ENCODE results near the gene RRP8.

Gene RRP8

GRCh38 chr11:6603287-6604080, at the start of gene RRP8, which contains the start of gene ILK:
TSS of gene RRP8 (minus strand) at chr11:6603616. CDS start at chr11:6603502, 114 bp downstream.
TSS of gene ILK (plus strand) at chr11:6603774. CDS start at chr11:6604272, 498 bp downstream.
- peaks cover 31% of the 10 kb centered on the region for H3K4me1 ChIP-seq
- peaks cover 51% of the 10 kb centered on the region for H3K36me3 ChIP-seq (replicated peaks)
- DNase-seq (ENCODE audit: low spot score in 2 of 2), result peak; percentile 88 to 92
- H3K9me3 ChIP-seq, result no peaks in the 10 kb centered on the region
- H3K4me3 ChIP-seq, result peak within 1 kb of the TSS; percentile 94
- H3K27me3 ChIP-seq (ENCODE audit: low read depth), result no peaks in the 10 kb centered on the region
- in situ Hi-C loops (cut with MboI; ENCODE audit: low sequenced_read_pairs), result no loop called here

GRCh38 chr11:6653097-6653496, 49.7 kb upstream of the RRP8 start:
- H3K27me3 ChIP-seq (ENCODE audit: low read depth), result peaks cover 9% of the 10 kb centered on the region
- no peak overlapping the region for H3K4me3 ChIP-seq
- no peaks in the 10 kb centered on the region for H3K9me3 ChIP-seq
- no peak for DNase-seq (ENCODE audit: low spot score in 2 of 2)
- H3K4me1 ChIP-seq, result no peaks in the 10 kb centered on the region
- H3K36me3 ChIP-seq (replicated peaks), result no peaks in the 10 kb centered on the region
- in situ Hi-C loops (cut with MboI; ENCODE audit: low sequenced_read_pairs), result no loop called here

GRCh38 chr11:6652182-6652581, 48.8 kb upstream of the RRP8 start:
- DNase-seq (ENCODE audit: low spot score in 2 of 2), result no peak
- Histone ChIP-seq H3K36me3 (replicated peaks) (no peaks in the 10 kb centered on the region), H3K27me3 (ENCODE audit: low read depth) (peaks cover 4% of the 10 kb centered on the region), H3K4me1 (no peaks in the 10 kb centered on the region), H3K9me3 (no peaks in the 10 kb centered on the region), H3K4me3 (no peak overlapping the region)
- in situ Hi-C loops (cut with MboI; ENCODE audit: low sequenced_read_pairs), result no loop called here

- peaks cover 4% of the 10 kb centered on the region for H3K27me3 ChIP-seq (ENCODE audit: low read depth)
- DNase-seq (ENCODE audit: low spot score in 2 of 2), result no peak
- in situ Hi-C loops (cut with MboI; ENCODE audit: low sequenced_read_pairs), result no loop called here
- H3K4me1 ChIP-seq, result no peaks in the 10 kb centered on the region
- no peaks in the 10 kb centered on the region for H3K9me3 ChIP-seq
- no peaks in the 10 kb centered on the region for H3K36me3 ChIP-seq (replicated peaks)
- H3K4me3 ChIP-seq, result no peak overlapping the region
Measured at GRCh38 chr11:6650980-6651379, 47.6 kb upstream of the RRP8 start.

- H3K27me3 ChIP-seq (ENCODE audit: low read depth), result peaks cover 4% of the 10 kb centered on the region; the same call in 1 of the 2 replicates
- no peaks in the 10 kb centered on the region for H3K9me3 ChIP-seq
- in situ Hi-C loops (cut with MboI; ENCODE audit: low sequenced_read_pairs), result no loop called here
- no peak overlapping the region for H3K4me3 ChIP-seq
- H3K36me3 ChIP-seq (replicated peaks), result no peaks in the 10 kb centered on the region
- no peaks in the 10 kb centered on the region for H3K4me1 ChIP-seq
- DNase-seq (ENCODE audit: low spot score in 2 of 2), result no peak
Measured at GRCh38 chr11:6650104-6650503, 46.7 kb upstream of the RRP8 start.

- Histone ChIP-seq H3K9me3 (no peaks in the 10 kb centered on the region), H3K36me3 (replicated peaks) (no peaks in the 10 kb centered on the region), H3K4me3 (no peak overlapping the region), H3K27me3 (ENCODE audit: low read depth) (peaks cover 4% of the 10 kb centered on the region; the same call in 1 of the 2 replicates), H3K4me1 (no peaks in the 10 kb centered on the region)
- no peak for DNase-seq (ENCODE audit: low spot score in 2 of 2)
- in situ Hi-C loops (cut with MboI; ENCODE audit: low sequenced_read_pairs), result no loop called here
Measured at GRCh38 chr11:6648501-6648900, 45.1 kb upstream of the RRP8 start.

- Histone ChIP-seq H3K4me3 (no peak overlapping the region), H3K4me1 (no peaks in the 10 kb centered on the region), H3K9me3 (no peaks in the 10 kb centered on the region), H3K27me3 (ENCODE audit: low read depth) (peaks cover 4% of the 10 kb centered on the region; the same call in 1 of the 2 replicates), H3K36me3 (replicated peaks) (no peaks in the 10 kb centered on the region)
- in situ Hi-C loops (cut with MboI; ENCODE audit: low sequenced_read_pairs), result no loop called here
- DNase-seq (ENCODE audit: low spot score in 2 of 2), result no peak
Measured at GRCh38 chr11:6647836-6648235, 44.4 kb upstream of the RRP8 start.

- in situ Hi-C loops (cut with MboI; ENCODE audit: low sequenced_read_pairs), result no loop called here
- Histone ChIP-seq H3K4me3 (no peak overlapping the region), H3K9me3 (no peaks in the 10 kb centered on the region)
Measured at GRCh38 chr11:6646918-6647679, 43.7 kb upstream of the RRP8 start.

GRCh38 chr11:6646576-6646917, 43.1 kb upstream of the RRP8 start:
- in situ Hi-C loops (cut with MboI; ENCODE audit: low sequenced_read_pairs), result no loop called here
- H3K27me3 ChIP-seq (ENCODE audit: low read depth), result no peaks in the 10 kb centered on the region
- H3K4me1 ChIP-seq, result no peaks in the 10 kb centered on the region
- DNase-seq (ENCODE audit: low spot score in 2 of 2), result no peak
- H3K9me3 ChIP-seq, result no peaks in the 10 kb centered on the region
- no peaks in the 10 kb centered on the region for H3K36me3 ChIP-seq (replicated peaks)
- H3K4me3 ChIP-seq, result no peak overlapping the region

More at GRCh38 chr11:6646918-6647679, 43.7 kb upstream of the RRP8 start:
- no peaks in the 10 kb centered on the region for H3K4me1 ChIP-seq
- DNase-seq (ENCODE audit: low spot score in 2 of 2), result no peak
- no peaks in the 10 kb centered on the region for H3K36me3 ChIP-seq (replicated peaks)
- peaks cover 4% of the 10 kb centered on the region; the same call in 1 of the 2 replicates for H3K27me3 ChIP-seq (ENCODE audit: low read depth)

- H3K4me3 ChIP-seq, result no peak overlapping the region
Measured at GRCh38 chr11:6646071-6646470, 42.7 kb upstream of the RRP8 start.

GRCh38 chr11:6642957-6643356, 39.5 kb upstream of the RRP8 start:
- H3K36me3 ChIP-seq (replicated peaks), result no peaks in the 10 kb centered on the region
- in situ Hi-C loops (cut with MboI; ENCODE audit: low sequenced_read_pairs), result no loop called here
- H3K4me1 ChIP-seq, result no peaks in the 10 kb centered on the region

More at GRCh38 chr11:6646071-6646470, 42.7 kb upstream of the RRP8 start:
- no peak for DNase-seq (ENCODE audit: low spot score in 2 of 2)
- in situ Hi-C loops (cut with MboI; ENCODE audit: low sequenced_read_pairs), result no loop called here
- Histone ChIP-seq H3K4me1 (no peaks in the 10 kb centered on the region), H3K27me3 (ENCODE audit: low read depth) (no peaks in the 10 kb centered on the region), H3K36me3 (replicated peaks) (no peaks in the 10 kb centered on the region), H3K9me3 (no peaks in the 10 kb centered on the region)

GRCh38 chr11:6640985-6641701, 37.7 kb upstream of the RRP8 start:
- Histone ChIP-seq H3K4me3 (no peak overlapping the region), H3K36me3 (replicated peaks) (no peaks in the 10 kb centered on the region), H3K27me3 (ENCODE audit: low read depth) (no peaks in the 10 kb centered on the region), H3K4me1 (no peaks in the 10 kb centered on the region), H3K9me3 (no peaks in the 10 kb centered on the region)
- no peak for DNase-seq (ENCODE audit: low spot score in 2 of 2)
- in situ Hi-C loops (cut with MboI; ENCODE audit: low sequenced_read_pairs), result no loop called here

More at GRCh38 chr11:6642957-6643356, 39.5 kb upstream of the RRP8 start:
- no peaks in the 10 kb centered on the region for H3K9me3 ChIP-seq
- H3K4me3 ChIP-seq, result no peak overlapping the region
- DNase-seq (ENCODE audit: low spot score in 2 of 2), result no peak
- no peaks in the 10 kb centered on the region for H3K27me3 ChIP-seq (ENCODE audit: low read depth)

- Histone ChIP-seq H3K4me3 (no peak overlapping the region), H3K36me3 (replicated peaks) (no peaks in the 10 kb centered on the region), H3K4me1 (no peaks in the 10 kb centered on the region), H3K27me3 (ENCODE audit: low read depth) (no peaks in the 10 kb centered on the region), H3K9me3 (no peaks in the 10 kb centered on the region)
- no peak for DNase-seq (ENCODE audit: low spot score in 2 of 2)
- in situ Hi-C loops (cut with MboI; ENCODE audit: low sequenced_read_pairs), result no loop called here
Measured at GRCh38 chr11:6640036-6640984, 36.9 kb upstream of the RRP8 start.
